Subcutaneous abdominal adipose tissue (tissue), 5 donors: Measurements from ENCODE around the gene ELAVL3.

ENCODE experiments used
- H3K27ac ChIP-seq: one replicate; pipeline ENCODE4 v1.7.0; 2013; ENCODE audit warnings: low read depth, mild to moderate bottlenecking, inconsistent platforms, low read length, moderate library complexity
- H3K27me3 ChIP-seq, 5 donors: one replicate each; pipeline ENCODE4 v1.7.0; 2013; ENCODE audit warnings: low read length in 5 of 5, inconsistent platforms in 1 of 5; ENCODE audit not compliant: control insufficient read depth in 5 of 5, insufficient read depth in 4 of 5
- H3K36me3 ChIP-seq, 5 donors: one replicate each; pipeline ENCODE4 v1.7.0; 2013; ENCODE audit warnings: low read length in 5 of 5; ENCODE audit not compliant: control insufficient read depth in 5 of 5, insufficient read depth in 5 of 5
- H3K4me1 ChIP-seq, 5 donors: one replicate each; pipeline ENCODE4 v1.7.0; 2013; ENCODE audit warnings: low read length in 5 of 5, mild to moderate bottlenecking in 3 of 5, moderate library complexity in 1 of 5; ENCODE audit not compliant: control insufficient read depth in 5 of 5, insufficient read depth in 5 of 5
- H3K4me3 ChIP-seq, 5 donors: one replicate each; pipeline ENCODE4 v1.7.0; 2013; ENCODE audit warnings: low read length in 5 of 5, low read depth in 1 of 5
- H3K9ac ChIP-seq, 5 donors: one replicate each; pipeline ENCODE4 v1.7.0; 2013; ENCODE audit warnings: low read length in 5 of 5, mild to moderate bottlenecking in 4 of 5, moderate library complexity in 3 of 5
- H3K9me3 ChIP-seq, 5 donors: one replicate each; pipeline ENCODE4 v1.7.0; 2013; ENCODE audit warnings: low read length in 5 of 5; ENCODE audit not compliant: control insufficient read depth in 5 of 5
- donor health status: healthy.
- donor health status: healthy.
- donor health status: healthy.
- donor health status: healthy.
- donor health status: healthy.

The ELAVL3 gene

GRCh38 chr19:11480715-11481533 lies at the start of gene ELAVL3:
ELAVL3 (minus strand) TSS chr19:11481046; CDS start chr19:11480608, 438 bp downstream.
- Histone ChIP-seq H3K9ac (no peak within 1 kb of the TSS), H3K27ac (no peak within 1 kb of the TSS), H3K4me3 (peak within 1 kb of the TSS in 1 of 5 donors; percentile 44), H3K9me3 (no peaks in the 10 kb centered on the region), H3K4me1 (peaks cover 0 to 27% (median 20%) of the 10 kb centered on the region in 5 donors), H3K36me3 (peaks cover 0 to 5% (median 0%) of the 10 kb centered on the region in 5 donors), H3K27me3 (peaks cover 14 to 33% (median 26%) of the 10 kb centered on the region in 5 donors)

GRCh38 chr19:11530432-11530831 lies 49.6 kb upstream of the ELAVL3 start:
- no peak overlapping the region for H3K9ac ChIP-seq

GRCh38 chr19:11528551-11529341 lies 47.9 kb upstream of the ELAVL3 start, which contains the start of gene ECSIT:
ECSIT (minus strand) TSS chr19:11529134; CDS start chr19:11519170, 9,964 bp downstream.
- no peaks in the 10 kb centered on the region for H3K9me3 ChIP-seq
- peak within 1 kb of the TSS; percentile 96 for H3K27ac ChIP-seq
- H3K36me3 ChIP-seq, result peaks cover 0 to 3% (median 0%) of the 10 kb centered on the region in 5 donors
- H3K4me3 ChIP-seq, result peak within 1 kb of the TSS; percentile 77 to 92 (median 86)
- H3K27me3 ChIP-seq, result no peaks in the 10 kb centered on the region
- peak within 1 kb of the TSS in 4 of 5 donors; percentile 63 to 87 (median 77) for H3K9ac ChIP-seq
- H3K4me1 ChIP-seq, result peaks cover 0 to 17% (median 16%) of the 10 kb centered on the region in 5 donors

More at GRCh38 chr19:11530432-11530831, 49.6 kb upstream of the ELAVL3 start:
- Histone ChIP-seq H3K36me3 (peaks cover 0 to under 1% (median 0%) of the 10 kb centered on the region in 5 donors), H3K9me3 (no peaks in the 10 kb centered on the region), H3K27ac (no peak overlapping the region), H3K4me1 (peaks cover 0 to 18% (median 17%) of the 10 kb centered on the region in 5 donors), H3K27me3 (no peaks in the 10 kb centered on the region), H3K4me3 (no peak overlapping the region)

GRCh38 chr19:11519138-11519537 lies 38.3 kb upstream of the ELAVL3 start:
- Histone ChIP-seq H3K4me1 (no peaks in the 10 kb centered on the region), H3K9ac (no peak overlapping the region), H3K27me3 (no peaks in the 10 kb centered on the region), H3K36me3 (peaks cover 0 to 41% (median 28%) of the 10 kb centered on the region in 5 donors), H3K27ac (no peak overlapping the region), H3K9me3 (no peaks in the 10 kb centered on the region), H3K4me3 (no peak overlapping the region)

- Histone ChIP-seq H3K4me3 (no peak overlapping the region), H3K4me1 (no peaks in the 10 kb centered on the region), H3K9ac (no peak overlapping the region), H3K27me3 (no peaks in the 10 kb centered on the region), H3K36me3 (peaks cover 0 to 54% (median 45%) of the 10 kb centered on the region in 5 donors), H3K27ac (no peak overlapping the region), H3K9me3 (no peaks in the 10 kb centered on the region)
These were observed 33.1 kb upstream of the ELAVL3 start for GRCh38 chr19:11513946-11514345.

GRCh38 chr19:11510444-11510843 lies 29.6 kb upstream of the ELAVL3 start:
- H3K36me3 ChIP-seq, result peaks cover 0 to 29% (median 25%) of the 10 kb centered on the region in 5 donors
- no peaks in the 10 kb centered on the region for H3K9me3 ChIP-seq
- H3K9ac ChIP-seq, result no peak overlapping the region

GRCh38 chr19:11507370-11508078 lies 26.7 kb upstream of the ELAVL3 start:
- Histone ChIP-seq H3K4me3 (no peak overlapping the region), H3K27me3 (no peaks in the 10 kb centered on the region), H3K27ac (no peak overlapping the region), H3K4me1 (peaks cover 2 to 12% (median 11%) of the 10 kb centered on the region in 5 donors), H3K9ac (no peak overlapping the region), H3K36me3 (peaks cover 0 to 14% (median 11%) of the 10 kb centered on the region in 5 donors), H3K9me3 (no peaks in the 10 kb centered on the region)

More at GRCh38 chr19:11510444-11510843, 29.6 kb upstream of the ELAVL3 start:
- Histone ChIP-seq H3K4me1 (peaks cover 2 to 7% (median 6%) of the 10 kb centered on the region in 5 donors), H3K4me3 (no peak overlapping the region), H3K27me3 (no peaks in the 10 kb centered on the region), H3K27ac (no peak overlapping the region)

- H3K9ac ChIP-seq, result no peak overlapping the region
- H3K27me3 ChIP-seq, result no peaks in the 10 kb centered on the region
- H3K4me3 ChIP-seq, result no peak overlapping the region
- no peaks in the 10 kb centered on the region for H3K9me3 ChIP-seq
- H3K36me3 ChIP-seq, result peaks cover 0 to 8% (median 7%) of the 10 kb centered on the region in 5 donors
- H3K27ac ChIP-seq, result no peak overlapping the region
- peaks cover 2 to 12% (median 11%) of the 10 kb centered on the region in 5 donors for H3K4me1 ChIP-seq
These were observed 26.1 kb upstream of the ELAVL3 start for GRCh38 chr19:11506967-11507366.

GRCh38 chr19:11506101-11506555 lies 25.3 kb upstream of the ELAVL3 start:
- H3K9me3 ChIP-seq, result no peaks in the 10 kb centered on the region
- peak overlapping the region; percentile 78 for H3K27ac ChIP-seq
- peaks cover 2 to 12% (median 11%) of the 10 kb centered on the region in 5 donors for H3K4me1 ChIP-seq
- peaks cover 0 to 5% (median 2%) of the 10 kb centered on the region in 5 donors for H3K36me3 ChIP-seq
- peak overlapping the region; percentile 53 to 87 (median 82) for H3K4me3 ChIP-seq
- peak overlapping the region in 4 of 5 donors; percentile 48 to 78 (median 58) for H3K9ac ChIP-seq
- no peaks in the 10 kb centered on the region for H3K27me3 ChIP-seq
